GM12878 (cell line): ENCODE results near the gene TBC1D9B. TPM values are rescaled to one million over a fixed set of nuclear protein-coding genes. Genes with fewer than 3 reads are reported as not detected.

Experiments
- CHD2 ChIP-seq: IDR thresholded peaks from 2 replicates; pipeline ENCODE4 v1.6.1; 2011; ENCODE audit warnings: low read depth, low read length, improper control_type of control experiment, borderline replicate concordance
- CREM ChIP-seq: IDR thresholded peaks from 2 replicates; pipeline ENCODE4 v1.6.1; 2014; ENCODE audit warnings: antibody characterized with exemption, low read depth
- EGR1 ChIP-seq, 2 experiments: IDR thresholded peaks; 1 replicate in 1 of 2; 2 replicates in 1 of 2; pipeline ENCODE4 v1.6.1; 2011 to 2012; ENCODE audit warnings: low read depth in 2 of 2, low read length in 2 of 2, borderline replicate concordance in 1 of 2, mild to moderate bottlenecking in 1 of 2, moderate library complexity in 1 of 2
- EP300 ChIP-seq, 2 experiments: fragments of 150-350 bp in 1 of 2; IDR thresholded peaks; 2 replicates each; pipeline ENCODE4 v1.6.1; 2011 to 2012; ENCODE audit warnings: low read depth in 2 of 2, low read length in 2 of 2, borderline replicate concordance in 1 of 2, improper control_type of control experiment in 1 of 2, inconsistent platforms in 1 of 2; ENCODE audit not compliant: control insufficient read depth in 1 of 2
- HDGF ChIP-seq: fragments of 450-650 bp; IDR thresholded peaks from 2 replicates; pipeline ENCODE4 v1.6.1; 2016; ENCODE audit warnings: antibody characterized with exemption
- HSF1 ChIP-seq: fragments of 150-350 bp; IDR thresholded peaks from 2 replicates; pipeline ENCODE4 v1.6.1; 2014; ENCODE audit warnings: mild to moderate bottlenecking, low read depth, low read length
- IKZF2 ChIP-seq, 2 experiments: fragments of 450-650 bp; IDR thresholded peaks; 2 replicates each; pipeline ENCODE4 v1.6.1; 2017; ENCODE audit warnings: mild to moderate bottlenecking in 2 of 2, moderate library complexity in 2 of 2
- LARP7 ChIP-seq: fragments of 450-650 bp; IDR thresholded peaks from 2 replicates; pipeline ENCODE4 v1.6.1; 2017; ENCODE audit warnings: mild to moderate bottlenecking
- MAX ChIP-seq: IDR thresholded peaks from 2 replicates; pipeline ENCODE4 v1.6.1; 2012; ENCODE audit warnings: low read depth, low read length, improper control_type of control experiment
- NFXL1 ChIP-seq: fragments of 450-650 bp; IDR thresholded peaks from 2 replicates; pipeline ENCODE4 v1.6.1; 2017; ENCODE audit warnings: antibody characterized with exemption, mild to moderate bottlenecking, borderline replicate concordance
- NR2C1 ChIP-seq: fragments of 450-650 bp; IDR thresholded peaks from 2 replicates; pipeline ENCODE4 v1.6.1; 2017; ENCODE audit warnings: antibody characterized with exemption, mild to moderate bottlenecking, moderate library complexity
- NR2F1 ChIP-seq: fragments of 450-650 bp; conservative IDR thresholded peaks from 2 replicates; pipeline ENCODE4 v1.6.1; 2017; ENCODE audit warnings: mild to moderate bottlenecking
- PAX5 ChIP-seq: IDR thresholded peaks from 2 replicates; pipeline ENCODE4 v1.6.1; 2011; ENCODE audit warnings: low read depth, low read length, borderline replicate concordance
- PAX8 ChIP-seq: fragments of 450-650 bp; IDR thresholded peaks from 2 replicates; pipeline ENCODE4 v1.6.1; 2017; ENCODE audit warnings: mild to moderate bottlenecking, moderate library complexity
- PBX3 ChIP-seq: IDR thresholded peaks from 2 replicates; pipeline ENCODE4 v1.6.1; 2011; ENCODE audit warnings: mild to moderate bottlenecking, low read depth, low read length, moderate library complexity; ENCODE audit not compliant: insufficient replicate concordance
- POLR2AphosphoS2 ChIP-seq: IDR thresholded peaks from 2 replicates; pipeline ENCODE4 v1.6.1; 2011; ENCODE audit warnings: low read depth, mild to moderate bottlenecking, low read length, improper control_type of control experiment, moderate library complexity
- POU2F2 ChIP-seq: IDR thresholded peaks from 3 replicates; pipeline ENCODE4 v1.6.1; 2011; ENCODE audit warnings: low read depth, mild to moderate bottlenecking, low read length, borderline replicate concordance
- PRDM15 ChIP-seq: fragments of 450-650 bp; formaldehyde crosslinking; IDR thresholded peaks from 2 replicates; pipeline ENCODE4 v1.4.0; 2020; ENCODE audit warnings: mild to moderate bottlenecking, moderate library complexity
- RAD21 ChIP-seq: IDR thresholded peaks from 2 replicates; pipeline ENCODE4 v1.6.1; 2011; ENCODE audit warnings: mild to moderate bottlenecking, low read depth, low read length, moderate library complexity; ENCODE audit not compliant: insufficient read depth
- RB1 ChIP-seq: fragments of 450-650 bp; formaldehyde crosslinking; IDR thresholded peaks from 2 replicates; pipeline ENCODE4 v1.6.1; 2017; ENCODE audit warnings: mild to moderate bottlenecking, borderline replicate concordance
- RBBP5 ChIP-seq: fragments of 200-600 bp; sonication (generic); conservative IDR thresholded peaks from 2 replicates; pipeline ENCODE4 v1.6.1; 2016
- SIX5 ChIP-seq: IDR thresholded peaks from 2 replicates; pipeline ENCODE4 v1.6.1; 2011; ENCODE audit warnings: mild to moderate bottlenecking, low read depth, low read length, moderate library complexity; ENCODE audit not compliant: severe bottlenecking
- SMAD5 ChIP-seq: IDR thresholded peaks from 2 replicates; pipeline ENCODE4 v1.6.1; 2016; ENCODE audit warnings: antibody characterized with exemption, low read depth
- SREBF2 ChIP-seq: IDR thresholded peaks from 2 replicates; pipeline ENCODE4 v1.6.1; 2012; ENCODE audit warnings: mild to moderate bottlenecking, low read length
- polyA plus RNA-seq, 11 experiments: library from polyadenylated mRNA; depleted of rRNA in 4 of 11; unstranded in 6 of 11; stranded (reverse) in 5 of 11; fragments of >200 nt; fragmentation: Nextera tagmentation in 4 of 11; fragmentation: Illumina TruSeq in 1 of 11; extraction: Ambion mirVana in 4 of 11; extraction: Trizol in 1 of 11; gene quantifications; 1 replicate in 1 of 11; 2 replicates in 10 of 11; pipeline versions ENCODE4 v1.2.1 to v1.2.3, GENCODE V29; 2011 to 2016; ENCODE audit warnings: inconsistent platforms in 2 of 11, missing spikeins in 2 of 11, low read depth in 1 of 11
- total RNA-seq, 4 experiments: library from RNA; depleted of rRNA in 3 of 4; stranded (reverse); fragments of >200 nt in 3 of 4; fragmentation: Illumina TruSeq in 1 of 4; extraction: Trizol in 1 of 4; gene quantifications; 2 replicates each; pipeline versions ENCODE4 v1.2.1 to v1.2.3, GENCODE V29; 2013 to 2021

TBC1D9B gene
- total and polyA plus RNA-seq, 10 of the 15 experiments (the other 5 are each of a cell fraction or from before 2014, with no cell fraction given): 4.0 to 74.2 (median 34.6) TPM

GRCh38 chr5:179858586-179859427 is 48.9 kb downstream of the TBC1D9B start, which contains the start of gene MRNIP (continued):
- TF ChIP-seq MAX (no peak; the same call in 1 of the 2 replicates), CHD2 (peak; percentile 68; the same call in 1 of the 2 replicates), EGR1 (IDR thresholded peaks at IDR 0.05; ENCODE audit: borderline replicate concordance in 1 of 2, low read depth in 2 of 2, low read length in 2 of 2) (peak in 1 of 2 experiments; percentile 62; a peak in 1 of 3 replicates), POLR2AphosphoS2 (0 out of 2 replicates have a peak, but pooled peaks have one; percentile 70), POU2F2 (no peak), CREM (no peak; the same call in 1 of the 2 replicates), SMAD5 (no peak), SREBF2 (no peak), EP300 (IDR thresholded peaks at IDR 0.05; ENCODE audit: borderline replicate concordance in 1 of 2, control insufficient read depth in 1 of 2, low read depth in 2 of 2, low read length in 2 of 2) (peak; percentile 7 to 16; a peak in 1 of 4 replicates), LARP7 (peak; percentile 35), PAX8 (no peak), HSF1 (no peak), NR2C1 (peak; percentile 83), NR2F1 (peak; percentile 66; the same call in 1 of the 2 replicates), RBBP5 (no peak), PAX5 (0 out of 2 replicates have a peak, but pooled peaks have one; percentile 6), RB1 (0 out of 2 replicates have a peak, but pooled peaks have one; percentile 32), PBX3 (no peak), IKZF2 (IDR thresholded peaks at IDR 0.05) (peak; percentile 25 to 55; a peak in 1 of 4 replicates), HDGF (peak; percentile 93), NFXL1 (no peak), PRDM15 (CRISPR knock-in tag) (no peak), SIX5 (no peak), RAD21 (peak; percentile 27; the same call in 1 of the 2 replicates)
